ENCODE measurements around the gene MYOM1. TPM values are rescaled to one million over a fixed set of nuclear protein-coding genes. Genes with fewer than 3 reads are reported as not detected.
A peak's percentile ranks its signal among the peaks of the same experiment; 100 is the strongest.
"Not testable (repeated sequence)": the region's sequence is repeated elsewhere in the genome, so short reads cannot be mapped to it uniquely, and the experiment has no call there.

MYOM1 gene
- total RNA-seq, 2 experiments from 2014 or later = 0.40 to 0.41 TPM

DNA sequence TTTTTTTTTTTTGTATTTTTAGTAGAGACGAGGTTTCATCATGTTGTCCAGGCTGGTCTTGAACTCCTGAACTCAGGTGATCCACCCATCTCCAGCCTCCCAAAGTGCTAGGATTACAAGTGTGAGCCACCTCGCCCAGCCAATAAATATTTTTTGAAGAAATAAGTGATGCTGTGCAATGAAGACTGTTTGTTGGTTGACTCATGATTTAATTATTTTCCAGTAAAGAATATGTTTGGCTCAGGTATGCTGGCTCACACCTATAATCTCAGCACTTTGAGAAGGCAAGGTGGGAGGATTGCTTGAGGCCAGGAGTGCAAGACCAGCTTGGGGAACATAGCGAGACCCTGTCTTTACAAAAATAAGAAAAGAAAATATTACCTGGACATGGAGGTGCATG, 165.0 kb downstream of the MYOM1 start:
- H3K4me3 Mint-ChIP-seq = no peak overlapping the region
- H3K4me1 Mint-ChIP-seq (ENCODE audit: low read depth) = peaks cover 47% of the 10 kb centered on the region
- intact Hi-C loops (cut with micrococcal nuclease) = no loop called here
- H3K27ac Mint-ChIP-seq = no peak overlapping the region
- DNase-seq = no peak
- no peaks in the 10 kb centered on the region for H3K27me3 Mint-ChIP-seq (ENCODE audit: low read depth)
- CTCF ChIA-PET = interaction anchor here (1.1 kb wide), 1 partner anchor 9 kb away, joined by 3 read pairs; no protein-coding TSS in a partner anchor
- peaks cover 3% of the 10 kb centered on the region for H3K36me3 Mint-ChIP-seq (ENCODE audit: low read depth)
- H3K9me3 Mint-ChIP-seq = peaks cover 8% of the 10 kb centered on the region

DNA sequence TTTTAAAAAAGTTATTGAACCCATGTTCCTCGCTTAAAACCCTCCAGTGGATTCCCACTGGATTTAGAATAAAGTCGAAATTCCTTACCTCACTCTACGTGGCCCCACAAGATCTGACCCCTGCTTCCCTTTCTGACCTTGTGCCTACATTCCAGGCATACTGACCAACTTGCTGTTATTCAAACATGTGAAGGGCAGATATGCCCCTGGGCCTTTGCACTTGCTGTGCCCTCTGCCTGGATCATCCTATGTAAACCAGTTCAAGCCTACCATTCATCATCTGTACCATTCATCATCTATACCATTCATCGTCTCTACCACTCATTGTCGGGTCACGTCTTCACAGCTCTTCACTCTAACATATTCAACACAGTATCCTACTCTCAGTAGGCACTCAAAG, 165.6 kb downstream of the MYOM1 start:
- Mint-ChIP-seq H3K36me3 (ENCODE audit: low read depth) (peaks cover 3% of the 10 kb centered on the region), H3K27me3 (ENCODE audit: low read depth) (no peaks in the 10 kb centered on the region), H3K4me3 (no peak overlapping the region), H3K9me3 (peaks cover 8% of the 10 kb centered on the region), H3K27ac (no peak overlapping the region), H3K4me1 (ENCODE audit: low read depth) (peaks cover 44% of the 10 kb centered on the region)
- CTCF ChIA-PET = interaction anchor here (0.7 to 3.7 kb wide), 2 partner anchors 7 to 124 kb away, joined by 3 to 22 read pairs; no protein-coding TSS in a partner anchor
- DNase-seq = no peak
- intact Hi-C loops (cut with micrococcal nuclease) = no loop called here

DNA sequence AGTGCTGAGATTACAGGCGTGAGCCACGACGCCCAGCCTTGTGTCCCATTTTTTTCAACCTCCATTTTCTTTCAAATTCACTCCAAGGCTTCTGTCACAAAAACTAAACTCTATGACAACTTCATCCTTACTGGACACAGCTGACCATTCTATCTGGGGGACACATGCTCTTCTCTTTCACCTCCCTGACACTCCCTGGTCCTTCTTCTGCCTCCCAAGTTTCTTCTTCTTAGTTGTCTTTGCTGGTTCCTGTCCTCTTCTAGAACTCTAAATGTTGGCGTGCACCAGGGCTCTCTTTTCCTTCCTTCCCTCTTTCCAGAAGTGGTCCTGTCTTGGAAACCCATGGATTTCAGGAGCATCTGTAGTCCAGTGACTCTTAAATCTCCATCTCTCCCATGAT, 166.7 kb downstream of the MYOM1 start:
- Mint-ChIP-seq H3K4me3 (no peak overlapping the region), H3K36me3 (ENCODE audit: low read depth) (peaks cover 3% of the 10 kb centered on the region), H3K27ac (no peak overlapping the region), H3K4me1 (ENCODE audit: low read depth) (peaks cover 38% of the 10 kb centered on the region), H3K9me3 (peaks cover 8% of the 10 kb centered on the region), H3K27me3 (ENCODE audit: low read depth) (no peaks in the 10 kb centered on the region)
- CTCF ChIA-PET = interaction anchor here (0.5 to 3.7 kb wide), 3 partner anchors 9 to 58 kb away, joined by 3 to 22 read pairs (median 4); no protein-coding TSS in a partner anchor
- intact Hi-C loops (cut with micrococcal nuclease) = no loop called here
- no peak for DNase-seq

GRCh38 chr18:3052411-3052758, 167.4 kb downstream of the MYOM1 start:
- H3K4me3 Mint-ChIP-seq = no peak overlapping the region
- intact Hi-C loops (cut with micrococcal nuclease) = no loop called here

GRCh38 chr18:3051718-3052410, 167.9 kb downstream of the MYOM1 start:
- DNase-seq = no peak
- Mint-ChIP-seq H3K36me3 (ENCODE audit: low read depth) (peaks cover 3% of the 10 kb centered on the region), H3K27me3 (ENCODE audit: low read depth) (no peaks in the 10 kb centered on the region), H3K27ac (peak overlapping the region; percentile 1), H3K4me3 (no peak overlapping the region), H3K4me1 (ENCODE audit: low read depth) (peaks cover 34% of the 10 kb centered on the region), H3K9me3 (peaks cover 8% of the 10 kb centered on the region)
- intact Hi-C loops (cut with micrococcal nuclease) = no loop called here
- CTCF ChIA-PET = interaction anchor here (1.2 to 3.7 kb wide), 2 partner anchors 10 to 57 kb away, joined by 4 to 22 read pairs; no protein-coding TSS in a partner anchor

More at GRCh38 chr18:3052411-3052758, 167.4 kb downstream of the MYOM1 start:
- no peak for DNase-seq
- CTCF ChIA-PET = interaction anchor here (0.5 to 3.7 kb wide), 3 partner anchors 9 to 58 kb away, joined by 3 to 22 read pairs (median 4); no protein-coding TSS in a partner anchor
- Mint-ChIP-seq H3K36me3 (ENCODE audit: low read depth) (peaks cover 3% of the 10 kb centered on the region), H3K27ac (peak overlapping the region; percentile 1), H3K4me1 (ENCODE audit: low read depth) (peaks cover 36% of the 10 kb centered on the region), H3K9me3 (peaks cover 8% of the 10 kb centered on the region), H3K27me3 (ENCODE audit: low read depth) (no peaks in the 10 kb centered on the region)

DNA sequence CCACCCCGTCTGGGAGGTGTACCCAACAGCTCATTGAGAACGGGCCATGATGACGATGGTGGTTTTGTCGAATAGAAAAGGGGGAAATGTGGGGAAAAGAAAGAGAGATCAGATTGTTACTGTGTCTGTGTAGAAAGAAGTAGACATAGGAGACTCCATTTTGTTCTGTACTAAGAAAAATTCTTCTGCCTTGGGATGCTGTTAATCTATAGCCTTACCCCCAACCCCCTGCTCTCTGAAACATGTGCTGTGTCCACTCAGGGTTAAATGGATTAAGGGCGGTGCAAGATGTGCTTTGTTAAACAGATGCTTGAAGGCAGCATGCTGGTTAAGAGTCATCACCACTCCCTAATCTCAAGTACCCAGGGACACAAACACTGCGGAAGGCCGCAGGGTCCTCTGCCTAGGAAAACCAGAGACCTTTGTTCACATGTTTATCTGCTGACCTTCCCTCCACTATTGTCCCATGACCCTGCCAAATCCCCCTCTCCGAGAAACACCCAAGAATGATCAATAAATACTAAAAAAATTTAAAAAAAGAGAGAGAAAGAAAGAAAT, 169.8 kb downstream of the MYOM1 start:
- not testable (repeated sequence) for H3K9me3 Mint-ChIP-seq; H3K36me3 Mint-ChIP-seq (ENCODE audit: low read depth); H3K4me3 Mint-ChIP-seq; DNase-seq; H3K27ac Mint-ChIP-seq; H3K27me3 Mint-ChIP-seq (ENCODE audit: low read depth)
- intact Hi-C loops (cut with micrococcal nuclease) = loop anchor here (1.0 kb wide), 1 partner anchor 7 kb away; no protein-coding TSS in a partner anchor
- peaks cover 47% of the 10 kb centered on the region for H3K4me1 Mint-ChIP-seq (ENCODE audit: low read depth)
- CTCF ChIA-PET = interaction anchor here (1.0 to 2.0 kb wide), 2 partner anchors 12 to 80 kb away, joined by 3 to 5 read pairs; no protein-coding TSS in a partner anchor

DNA sequence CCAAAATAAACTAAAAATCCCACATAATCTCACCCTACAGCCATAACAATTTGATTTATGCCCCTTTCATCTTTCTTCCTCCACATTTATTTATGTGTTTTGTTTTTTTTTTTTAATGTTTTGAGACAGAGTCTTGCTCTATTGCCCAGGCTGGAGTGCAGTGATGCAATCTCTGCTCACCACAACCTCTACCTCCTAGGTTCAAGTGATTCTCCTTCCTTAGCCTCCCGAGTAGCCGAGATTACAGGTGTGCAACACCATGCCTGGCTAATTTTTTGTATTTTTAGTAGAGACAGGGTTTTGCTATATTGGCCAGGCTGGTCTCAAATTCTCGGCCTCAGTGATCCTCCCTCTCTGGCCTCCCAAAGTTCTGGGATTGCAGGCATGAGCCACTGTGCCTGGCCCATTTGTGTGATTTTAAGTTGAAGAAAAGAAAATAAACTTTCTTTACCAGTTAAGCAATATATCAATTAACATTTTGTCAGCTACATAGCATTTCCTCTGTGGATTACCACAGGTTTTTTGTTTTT, 170.9 kb downstream of the MYOM1 start:
- intact Hi-C loops (cut with micrococcal nuclease) = loop anchor here (1.0 kb wide), 1 partner anchor 8 kb away; no protein-coding TSS in a partner anchor
- DNase-seq = no peak
- no peaks in the 10 kb centered on the region for H3K27me3 Mint-ChIP-seq (ENCODE audit: low read depth)
- no peak overlapping the region for H3K27ac Mint-ChIP-seq
- peaks cover 8% of the 10 kb centered on the region for H3K9me3 Mint-ChIP-seq
- H3K36me3 Mint-ChIP-seq (ENCODE audit: low read depth) = peaks cover 3% of the 10 kb centered on the region
- H3K4me3 Mint-ChIP-seq = no peak overlapping the region
- H3K4me1 Mint-ChIP-seq (ENCODE audit: low read depth) = peaks cover 48% of the 10 kb centered on the region
- CTCF ChIA-PET = interaction anchor here (1.0 to 2.0 kb wide), 2 partner anchors 14 to 81 kb away, joined by 3 to 5 read pairs; no protein-coding TSS in a partner anchor

GRCh38 chr18:3048121-3048520, 171.6 kb downstream of the MYOM1 start:
- Mint-ChIP-seq H3K4me3 (no peak overlapping the region), H3K9me3 (peaks cover 2% of the 10 kb centered on the region), H3K4me1 (ENCODE audit: low read depth) (peaks cover 42% of the 10 kb centered on the region), H3K27me3 (ENCODE audit: low read depth) (no peaks in the 10 kb centered on the region), H3K27ac (no peak overlapping the region), H3K36me3 (ENCODE audit: low read depth) (no peaks in the 10 kb centered on the region)
- DNase-seq = no peak
- CTCF ChIA-PET = interaction anchor here (0.8 to 2.0 kb wide), 2 partner anchors 12 to 14 kb away, joined by 3 to 5 read pairs; no protein-coding TSS in a partner anchor
- intact Hi-C loops (cut with micrococcal nuclease) = no loop called here

DNA sequence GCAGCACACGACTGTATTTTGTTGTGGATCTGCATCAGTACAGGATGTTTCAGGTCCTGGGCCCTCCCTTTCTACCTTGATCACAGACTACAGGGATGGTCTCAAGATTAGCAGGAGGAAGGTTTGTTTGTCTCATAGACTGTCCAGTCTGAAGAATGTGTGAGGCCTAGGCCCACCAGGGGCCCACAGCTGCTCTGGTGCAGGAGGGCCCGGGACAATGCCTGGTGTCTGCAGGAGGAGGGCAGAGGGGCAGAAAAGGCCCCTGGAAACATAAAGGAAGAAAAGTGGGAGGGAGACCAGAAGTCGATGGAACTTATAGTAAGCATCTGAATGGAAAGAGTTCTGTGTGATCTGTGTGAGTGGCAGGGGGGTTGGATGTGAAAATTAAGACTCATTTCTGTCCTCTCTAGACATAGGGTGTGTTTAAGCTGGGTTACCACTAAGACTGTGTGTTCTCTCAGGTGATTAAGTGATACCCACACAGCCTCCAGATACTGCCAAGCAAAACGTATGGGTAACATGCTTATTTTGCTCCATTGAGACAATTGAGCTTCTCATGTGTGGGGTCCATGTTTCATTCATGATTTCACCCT, 173.5 kb downstream of the MYOM1 start:
- Mint-ChIP-seq H3K9me3 (no peaks in the 10 kb centered on the region), H3K27ac (peak overlapping the region; percentile 52), H3K36me3 (ENCODE audit: low read depth) (no peaks in the 10 kb centered on the region), H3K27me3 (ENCODE audit: low read depth) (no peaks in the 10 kb centered on the region), H3K4me1 (ENCODE audit: low read depth) (peaks cover 29% of the 10 kb centered on the region), H3K4me3 (no peak overlapping the region)
- peak; percentile 55 for DNase-seq
- CTCF ChIA-PET = interaction anchor here (0.5 to 2.1 kb wide), 5 partner anchors 10 to 52 kb away, joined by 3 to 6 read pairs (median 5); no protein-coding TSS in a partner anchor
- intact Hi-C loops (cut with micrococcal nuclease) = loop anchor here (1.0 kb wide), 1 partner anchor 15 kb away; no protein-coding TSS in a partner anchor

- DNase-seq = no peak
- intact Hi-C loops (cut with micrococcal nuclease) = no loop called here
- Mint-ChIP-seq H3K4me3 (no peak overlapping the region), H3K27ac (no peak overlapping the region), H3K9me3 (no peaks in the 10 kb centered on the region), H3K4me1 (ENCODE audit: low read depth) (peaks cover 31% of the 10 kb centered on the region), H3K36me3 (ENCODE audit: low read depth) (no peaks in the 10 kb centered on the region), H3K27me3 (ENCODE audit: low read depth) (no peaks in the 10 kb centered on the region)
- CTCF ChIA-PET = interaction anchor here (1.0 to 2.1 kb wide), 2 partner anchors 44 to 51 kb away, joined by 3 to 5 read pairs; no protein-coding TSS in a partner anchor
Observed at GRCh38 chr18:3044931-3045698, 174.7 kb downstream of the MYOM1 start.

DNA sequence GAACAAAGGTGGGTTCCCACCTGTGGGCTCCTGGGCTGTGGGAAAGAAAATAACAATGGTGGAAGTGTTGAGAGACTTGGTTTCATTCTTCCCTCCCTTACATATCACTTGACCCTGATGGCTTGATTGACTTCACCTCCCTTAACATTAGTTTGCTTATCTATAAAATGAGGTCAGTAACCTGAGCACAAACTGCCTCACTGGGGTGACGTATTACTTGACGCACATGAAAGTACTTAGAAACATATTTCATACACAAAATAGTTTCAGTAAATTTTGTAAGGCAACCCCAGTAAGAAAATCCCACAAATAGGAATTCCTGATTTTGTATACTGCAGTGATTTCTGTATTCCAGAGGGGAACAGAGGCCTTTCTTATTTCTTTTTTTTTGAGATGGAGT, 177.4 kb downstream of the MYOM1 start:
- Mint-ChIP-seq H3K4me3 (no peak overlapping the region), H3K27me3 (ENCODE audit: low read depth) (no peaks in the 10 kb centered on the region), H3K36me3 (ENCODE audit: low read depth) (no peaks in the 10 kb centered on the region), H3K4me1 (ENCODE audit: low read depth) (peaks cover 39% of the 10 kb centered on the region), H3K9me3 (no peaks in the 10 kb centered on the region), H3K27ac (no peak overlapping the region)
- no peak for DNase-seq
- intact Hi-C loops (cut with micrococcal nuclease) = no loop called here
- CTCF ChIA-PET = interaction anchor here (1.2 kb wide), 1 partner anchor 20 kb away, joined by 4 read pairs; no protein-coding TSS in a partner anchor
